A673 (cell line): ENCODE results near the gene SPRY1.

Experiments
- CTCF ChIP-seq: fragments of 300-800, 200-600 bp; sonication (generic); conservative IDR thresholded peaks from 2 replicates; pipeline ENCODE4 v1.5.1; 2017; ENCODE audit warnings: low read depth, mild to moderate bottlenecking, antibody characterized with exemption, low read length, moderate library complexity, mixed read lengths
- EZH2 ChIP-seq: fragments of 200-600 bp; sonication (generic); IDR thresholded peaks from 2 replicates; pipeline ENCODE4 v1.6.1; 2017; ENCODE audit warnings: borderline replicate concordance, low read depth, mild to moderate bottlenecking, mixed read lengths, antibody characterized with exemption, low read length; ENCODE audit not compliant: poor library complexity, severe bottlenecking

- TF ChIP-seq CTCF (no peak), EZH2 (no peak)
Measured at GRCh38 chr4:123423819-123424218, 27.2 kb downstream of the SPRY1 start.
